GM23338 (cell line): ENCODE results near the gene CMTM2. TPM values are rescaled to one million over a fixed set of nuclear protein-coding genes. Genes with fewer than 3 reads are reported as not detected.

ENCODE experiments used
- ATAC-seq: fragments of 200-7000 bp; cut with Tn5 transposase; 3 replicates; pipeline ENCODE4 v1.9.1; 2020
- DNase-seq: peaks from one replicate; pipeline ENCODE4 v3.0.0-alpha.2; 2015; ENCODE audit warnings: low spot score
- H2AFZ ChIP-seq: fragments of 200-600 bp; sonication (generic); 2 replicates; pipeline ENCODE4 v1.8.0; 2016; ENCODE audit warnings: antibody characterized with exemption, mild to moderate bottlenecking, moderate library complexity
- H3F3A ChIP-seq: fragments of 200-600 bp; sonication (generic); replicated peaks from 2 replicates; pipeline ENCODE4 v1.8.0; 2017; ENCODE audit warnings: antibody characterized with exemption, mixed run types, low read depth
- H3K27ac ChIP-seq: fragments of 200-600 bp; sonication (generic); 2 replicates; pipeline ENCODE4 v1.6.1; 2016; ENCODE audit warnings: low read depth
- H3K27me3 ChIP-seq: fragments of 200-600 bp; sonication (generic); 2 replicates; pipeline ENCODE4 v1.8.0; 2016; ENCODE audit warnings: mild to moderate bottlenecking, mixed run types, moderate library complexity; ENCODE audit not compliant: insufficient read depth
- H3K36me3 ChIP-seq: fragments of 200-600 bp; sonication (generic); 2 replicates; pipeline ENCODE4 v1.8.0; 2016; ENCODE audit warnings: mild to moderate bottlenecking; ENCODE audit not compliant: insufficient read depth
- H3K4me1 ChIP-seq: fragments of 200-600 bp; sonication (generic); 2 replicates; pipeline ENCODE4 v1.8.0; 2016; ENCODE audit warnings: mild to moderate bottlenecking, moderate library complexity; ENCODE audit not compliant: insufficient read depth
- H3K4me2 ChIP-seq: fragments of 200-600 bp; sonication (generic); 2 replicates; pipeline ENCODE4 v1.7.1; 2017; ENCODE audit warnings: mixed run types
- H3K4me3 ChIP-seq: fragments of 200-600 bp; sonication (generic); 2 replicates; pipeline ENCODE4 v1.6.1; 2016; ENCODE audit warnings: mixed run types
- H3K79me2 ChIP-seq: fragments of 200-600 bp; sonication (generic); replicated peaks from 2 replicates; pipeline ENCODE4 v1.8.0; 2017; ENCODE audit warnings: mild to moderate bottlenecking; ENCODE audit not compliant: insufficient read depth
- H3K9me2 ChIP-seq: fragments of 200-600 bp; sonication (generic); 2 replicates; pipeline ENCODE4 v1.8.0; 2017; ENCODE audit not compliant: insufficient read depth
- H4K20me1 ChIP-seq: fragments of 200-600 bp; sonication (generic); replicated peaks from 2 replicates; pipeline ENCODE4 v1.8.0; 2017; ENCODE audit warnings: mild to moderate bottlenecking; ENCODE audit not compliant: insufficient read depth
- H3K27ac Mint-ChIP-seq: 2 replicates; pipeline ENCODE4 v1.8.0; 2020; ENCODE audit warnings: inconsistent platforms, mild to moderate bottlenecking, moderate library complexity, mixed read lengths
- H3K27me3 Mint-ChIP-seq: 3 replicates; pipeline ENCODE4 v1.8.0; 2022; ENCODE audit warnings: low read depth, mild to moderate bottlenecking, moderate library complexity, mixed read lengths, inconsistent platforms; ENCODE audit not compliant: insufficient read depth, poor library complexity
- H3K36me3 Mint-ChIP-seq: 3 replicates; pipeline ENCODE4 v1.8.0; 2021; ENCODE audit warnings: low read depth, mild to moderate bottlenecking, inconsistent platforms, moderate library complexity, mixed read lengths
- H3K4me1 Mint-ChIP-seq: 3 replicates; pipeline ENCODE4 v1.8.0; 2020; ENCODE audit warnings: mild to moderate bottlenecking, inconsistent platforms, mixed read lengths
- H3K4me3 Mint-ChIP-seq: 3 replicates; pipeline ENCODE4 v1.8.0; 2021; ENCODE audit warnings: moderate library complexity, mild to moderate bottlenecking, inconsistent platforms, mixed read lengths
- H3K9me3 Mint-ChIP-seq: 3 replicates; pipeline ENCODE4 v1.8.0; 2020; ENCODE audit warnings: moderate library complexity, mild to moderate bottlenecking, inconsistent platforms, mixed read lengths
- ETS1 ChIP-seq: IDR thresholded peaks from 2 replicates; pipeline ENCODE4 v1.6.1; 2016; ENCODE audit warnings: antibody characterized with exemption
- EZH2phosphoT487 ChIP-seq: fragments of 200-600 bp; sonication (generic); IDR thresholded peaks from one replicate; pipeline ENCODE4 v1.8.1; 2018; ENCODE audit warnings: antibody characterized with exemption; ENCODE audit not compliant: unreplicated experiment
- JUNB ChIP-seq: IDR thresholded peaks from one replicate; pipeline ENCODE4 v1.6.1; 2016; ENCODE audit warnings: antibody characterized with exemption; ENCODE audit not compliant: unreplicated experiment
- NANOG ChIP-seq: IDR thresholded peaks from 2 replicates; pipeline ENCODE4 v1.6.1; 2016; ENCODE audit warnings: antibody characterized with exemption, borderline replicate concordance
- POLR2AphosphoS5 ChIP-seq: IDR thresholded peaks from 2 replicates; pipeline ENCODE4 v1.6.1; 2016; ENCODE audit warnings: antibody characterized with exemption, low read depth
- ZNF114 ChIP-seq: fragments of 250-450 bp; sonication (Bioruptor Pico); IDR thresholded peaks from 2 replicates; pipeline ENCODE4 v1.5.0; 2020; ENCODE audit warnings: mild to moderate bottlenecking, moderate library complexity
- ZNF331 ChIP-seq: fragments of 250-450 bp; sonication (Bioruptor Pico); IDR thresholded peaks from 2 replicates; pipeline ENCODE4 v1.5.0; 2020; ENCODE audit warnings: low read depth, mild to moderate bottlenecking, moderate library complexity
- polyA plus RNA-seq: library from polyadenylated mRNA; unstranded; fragments of >200 nt; fragmentation: Nextera tagmentation; extraction: Ambion mirVana; gene quantifications from 2 replicates; pipeline ENCODE4 v1.2.1, GENCODE V29; 2016
- total RNA-seq: library from RNA; depleted of rRNA; stranded (reverse); fragments of >200 nt; shearing (Covaris generic); gene quantifications from 2 replicates; pipeline ENCODE4 v1.2.3, GENCODE V29; 2014
- TF ChIP-seq, protein P1 (sequence below), 2 experiments: fragments of 200-600 bp in 1 of 2; sonication (generic) in 1 of 2; conservative IDR thresholded peaks; 2 replicates each; pipeline versions ENCODE4 v1.5.1 to v1.6.1; 2016 to 2017; ENCODE audit warnings: antibody characterized with exemption in 2 of 2, low read depth in 2 of 2, mild to moderate bottlenecking in 2 of 2, moderate library complexity in 1 of 2
- TF ChIP-seq, protein P2 (sequence below): IDR thresholded peaks from one replicate; pipeline ENCODE4 v1.6.1; 2018; ENCODE audit warnings: antibody characterized with exemption; ENCODE audit not compliant: unreplicated experiment

CMTM2 gene
- total and polyA plus RNA-seq, 2 experiments from 2014 or later, result not detected

DNA sequence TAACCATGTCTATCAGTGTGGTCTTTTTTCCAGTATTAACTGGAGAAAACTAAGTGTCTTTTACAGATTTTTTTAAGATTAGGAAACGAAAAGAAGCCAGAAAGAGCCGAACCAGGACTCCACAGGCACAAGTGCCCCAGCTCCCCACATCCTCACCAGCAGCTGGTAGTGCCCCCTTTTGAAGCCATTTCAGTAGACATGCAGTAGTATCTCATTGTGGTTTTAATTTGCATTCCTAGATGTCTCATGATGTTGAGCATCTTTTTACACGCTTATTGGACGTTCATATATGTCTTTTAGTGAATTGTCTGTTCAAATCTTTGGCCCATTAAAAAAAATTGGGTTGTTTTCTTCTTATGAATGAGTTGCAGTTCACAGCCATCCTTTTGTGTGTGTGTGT, 20.5 kb downstream of the CMTM2 start:
- peaks cover 3% of the 10 kb centered on the region for H3K4me1 ChIP-seq
- Mint-ChIP-seq H3K36me3 (peaks cover 9% of the 10 kb centered on the region; the same call in 2 of the 3 replicates), H3K4me3 (no peak overlapping the region), H3K4me1 (peaks cover 9% of the 10 kb centered on the region), H3K27ac (no peak overlapping the region), H3K9me3 (peaks cover 10% of the 10 kb centered on the region), H3K27me3 (peaks cover 21% of the 10 kb centered on the region)
- no peak overlapping the region for H3K4me2 ChIP-seq
- H3K9me2 ChIP-seq, result no peaks in the 10 kb centered on the region
- no peak overlapping the region for H2AFZ ChIP-seq
- H3K27me3 ChIP-seq, result peaks cover 7% of the 10 kb centered on the region
- DNase-seq (no peak), ATAC-seq (no peak)
- H3K79me2 ChIP-seq, result no peaks in the 10 kb centered on the region
- no peaks in the 10 kb centered on the region for H3K36me3 ChIP-seq
- no peak overlapping the region for H3K27ac ChIP-seq
- no peak for TF ChIP-seq POLR2AphosphoS5
- no peak for TF ChIP-seq JUNB
- TF ChIP-seq ZNF331, result no peak
- TF ChIP-seq, protein P1, sequence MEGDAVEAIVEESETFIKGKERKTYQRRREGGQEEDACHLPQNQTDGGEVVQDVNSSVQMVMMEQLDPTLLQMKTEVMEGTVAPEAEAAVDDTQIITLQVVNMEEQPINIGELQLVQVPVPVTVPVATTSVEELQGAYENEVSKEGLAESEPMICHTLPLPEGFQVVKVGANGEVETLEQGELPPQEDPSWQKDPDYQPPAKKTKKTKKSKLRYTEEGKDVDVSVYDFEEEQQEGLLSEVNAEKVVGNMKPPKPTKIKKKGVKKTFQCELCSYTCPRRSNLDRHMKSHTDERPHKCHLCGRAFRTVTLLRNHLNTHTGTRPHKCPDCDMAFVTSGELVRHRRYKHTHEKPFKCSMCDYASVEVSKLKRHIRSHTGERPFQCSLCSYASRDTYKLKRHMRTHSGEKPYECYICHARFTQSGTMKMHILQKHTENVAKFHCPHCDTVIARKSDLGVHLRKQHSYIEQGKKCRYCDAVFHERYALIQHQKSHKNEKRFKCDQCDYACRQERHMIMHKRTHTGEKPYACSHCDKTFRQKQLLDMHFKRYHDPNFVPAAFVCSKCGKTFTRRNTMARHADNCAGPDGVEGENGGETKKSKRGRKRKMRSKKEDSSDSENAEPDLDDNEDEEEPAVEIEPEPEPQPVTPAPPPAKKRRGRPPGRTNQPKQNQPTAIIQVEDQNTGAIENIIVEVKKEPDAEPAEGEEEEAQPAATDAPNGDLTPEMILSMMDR (conservative IDR thresholded peaks at IDR 0.05; ENCODE audit: low read depth in 2 of 2), result no peak
- TF ChIP-seq, protein P2, sequence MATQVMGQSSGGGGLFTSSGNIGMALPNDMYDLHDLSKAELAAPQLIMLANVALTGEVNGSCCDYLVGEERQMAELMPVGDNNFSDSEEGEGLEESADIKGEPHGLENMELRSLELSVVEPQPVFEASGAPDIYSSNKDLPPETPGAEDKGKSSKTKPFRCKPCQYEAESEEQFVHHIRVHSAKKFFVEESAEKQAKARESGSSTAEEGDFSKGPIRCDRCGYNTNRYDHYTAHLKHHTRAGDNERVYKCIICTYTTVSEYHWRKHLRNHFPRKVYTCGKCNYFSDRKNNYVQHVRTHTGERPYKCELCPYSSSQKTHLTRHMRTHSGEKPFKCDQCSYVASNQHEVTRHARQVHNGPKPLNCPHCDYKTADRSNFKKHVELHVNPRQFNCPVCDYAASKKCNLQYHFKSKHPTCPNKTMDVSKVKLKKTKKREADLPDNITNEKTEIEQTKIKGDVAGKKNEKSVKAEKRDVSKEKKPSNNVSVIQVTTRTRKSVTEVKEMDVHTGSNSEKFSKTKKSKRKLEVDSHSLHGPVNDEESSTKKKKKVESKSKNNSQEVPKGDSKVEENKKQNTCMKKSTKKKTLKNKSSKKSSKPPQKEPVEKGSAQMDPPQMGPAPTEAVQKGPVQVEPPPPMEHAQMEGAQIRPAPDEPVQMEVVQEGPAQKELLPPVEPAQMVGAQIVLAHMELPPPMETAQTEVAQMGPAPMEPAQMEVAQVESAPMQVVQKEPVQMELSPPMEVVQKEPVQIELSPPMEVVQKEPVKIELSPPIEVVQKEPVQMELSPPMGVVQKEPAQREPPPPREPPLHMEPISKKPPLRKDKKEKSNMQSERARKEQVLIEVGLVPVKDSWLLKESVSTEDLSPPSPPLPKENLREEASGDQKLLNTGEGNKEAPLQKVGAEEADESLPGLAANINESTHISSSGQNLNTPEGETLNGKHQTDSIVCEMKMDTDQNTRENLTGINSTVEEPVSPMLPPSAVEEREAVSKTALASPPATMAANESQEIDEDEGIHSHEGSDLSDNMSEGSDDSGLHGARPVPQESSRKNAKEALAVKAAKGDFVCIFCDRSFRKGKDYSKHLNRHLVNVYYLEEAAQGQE, result no peak
- TF ChIP-seq NANOG, result no peak
- TF ChIP-seq EZH2phosphoT487, result no peak
- H4K20me1 ChIP-seq, result no peaks in the 10 kb centered on the region
- no peak overlapping the region for H3K4me3 ChIP-seq
- no peaks in the 10 kb centered on the region for H3F3A ChIP-seq

DNA sequence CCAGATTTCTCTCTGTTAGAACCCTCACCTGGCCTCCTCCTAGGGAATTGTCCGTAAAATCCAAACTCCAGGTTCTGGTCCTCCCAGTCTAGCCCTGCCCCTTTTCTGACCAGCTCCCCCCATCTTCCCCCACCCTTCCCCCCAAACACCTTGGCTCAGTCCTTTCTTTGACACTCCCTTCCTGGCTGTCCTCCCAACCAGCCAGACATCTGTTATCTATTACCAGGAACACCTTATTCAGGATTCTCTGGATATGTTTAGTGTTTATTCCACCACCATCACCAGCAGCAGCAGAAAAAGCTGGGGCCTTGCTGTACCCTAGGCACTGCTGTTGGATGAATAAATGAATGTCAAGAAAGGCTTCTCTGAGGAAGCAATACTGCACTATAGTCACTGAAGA, 21.2 kb downstream of the CMTM2 start:
- no peak overlapping the region for H3K4me3 ChIP-seq
- H3K79me2 ChIP-seq, result no peaks in the 10 kb centered on the region
- H3K9me2 ChIP-seq, result no peaks in the 10 kb centered on the region
- TF ChIP-seq ZNF331 (no peak), ETS1 (no peak), ZNF114 (CRISPR knock-in tag) (no peak), POLR2AphosphoS5 (no peak), NANOG (no peak), JUNB (no peak)
- H3K27me3 ChIP-seq, result peaks cover 7% of the 10 kb centered on the region
- H3K36me3 ChIP-seq, result no peaks in the 10 kb centered on the region
- H3K9me3 Mint-ChIP-seq, result peaks cover 10% of the 10 kb centered on the region
- no peak overlapping the region for H3K27ac ChIP-seq
- H3K4me1 Mint-ChIP-seq, result peaks cover 9% of the 10 kb centered on the region
- no peak overlapping the region for H3K27ac Mint-ChIP-seq
- H3K4me1 ChIP-seq, result peaks cover 3% of the 10 kb centered on the region
- H2AFZ ChIP-seq, result no peak overlapping the region
- no peaks in the 10 kb centered on the region for H4K20me1 ChIP-seq
- peaks cover 9% of the 10 kb centered on the region; the same call in 2 of the 3 replicates for H3K36me3 Mint-ChIP-seq
- no peak overlapping the region for H3K4me2 ChIP-seq
- peaks cover 18% of the 10 kb centered on the region for H3K27me3 Mint-ChIP-seq
- DNase-seq, result no peak
- ATAC-seq, result no peak
- H3K4me3 Mint-ChIP-seq, result no peak overlapping the region
- no peaks in the 10 kb centered on the region for H3F3A ChIP-seq
